H1 (cell line): Measurements from ENCODE around the gene GBP6. TPM values are rescaled to one million over a fixed set of nuclear protein-coding genes. Genes with fewer than 3 reads are reported as not detected.

Source experiments
- polyA plus RNA-seq, 7 experiments: library from polyadenylated mRNA; depleted of rRNA in 3 of 7; stranded (reverse) in 5 of 7; unstranded in 2 of 7; fragments of >200 nt in 5 of 7; fragments of 200-250 nt in 2 of 7; gene quantifications; 1 replicate in 5 of 7; 2 replicates in 1 of 7; 4 replicates in 1 of 7; pipeline versions ENCODE4 v1.2.1 to v1.2.3, GENCODE V29; 2011 to 2013; ENCODE audit warnings: missing spikeins in 2 of 7, mixed read lengths in 2 of 7
- total RNA-seq: library from RNA; stranded (reverse); fragmentation: NEBNext Ultra II Directional; extraction: Animal tissue kit (Norgen Biotek cat#: 25700); gene quantifications from 2 replicates; pipeline ENCODE4 v1.2.1, GENCODE V29; 2021

Gene GBP6
- total and polyA plus RNA-seq, 2 of the 8 experiments (the other 6 are each of a cell fraction or from before 2014, with no cell fraction given) = not detected

Other genes starting within 250 kb of the GBP6 start
- not detected in 2 replicates for gene GBP2, start 237.9 kb upstream of the GBP6 start, total RNA-seq
- gene GBP2, start 237.9 kb upstream of the GBP6 start, polyA plus RNA-seq (2011; rRNA removed) = not detected in 2 replicates
- gene GBP7, start 188.1 kb upstream of the GBP6 start, total RNA-seq = not detected in 2 replicates
- not detected in 2 replicates for gene GBP7, start 188.1 kb upstream of the GBP6 start, polyA plus RNA-seq (2011; rRNA removed)
- gene GBP4, start 165.1 kb upstream of the GBP6 start, total RNA-seq = not detected in 2 replicates
- 0.02 TPM in 1 of 2 replicates, not detected in the other for gene GBP4, start 165.1 kb upstream of the GBP6 start, polyA plus RNA-seq (2011; rRNA removed)
- not detected in 2 replicates for gene GBP5, start 91.2 kb upstream of the GBP6 start, total RNA-seq
- not detected in 2 replicates for gene GBP5, start 91.2 kb upstream of the GBP6 start, polyA plus RNA-seq (2011; rRNA removed)
- 26.2 and 29.2 TPM in 2 replicates for gene LRRC8B, start 160.8 kb downstream of the GBP6 start, total RNA-seq
- 18.4 and 18.8 TPM in 2 replicates for gene LRRC8B, start 160.8 kb downstream of the GBP6 start, polyA plus RNA-seq (2011; rRNA removed)